ENCODE data around the gene DDX43.

DNA sequence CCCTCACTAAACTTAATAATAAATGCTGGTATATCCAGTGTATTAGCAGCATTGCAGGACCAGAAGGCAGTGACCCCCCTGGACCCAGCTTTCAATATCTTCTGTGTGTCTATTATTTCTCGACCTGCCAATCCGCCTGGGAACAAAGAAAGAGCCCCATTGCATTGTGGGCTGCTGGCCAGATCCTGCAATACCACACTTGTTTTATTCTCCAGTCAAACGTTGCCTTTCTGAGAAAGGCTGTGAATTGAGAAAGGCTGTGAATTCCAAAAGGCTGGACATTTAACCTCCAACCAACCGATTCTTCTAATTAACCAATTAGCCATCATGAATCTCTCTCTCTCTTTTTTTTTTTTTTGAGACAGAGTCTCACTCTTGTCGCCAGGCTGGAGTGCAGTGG, 65.4 kb downstream of the DDX43 start:
- TF ChIP-seq CTCF (IDR thresholded peaks at IDR 0.05; ENCODE audit: insufficient read depth, low read depth, low read length), result no peak
- TF ChIP-seq EZH2 (IDR thresholded peaks at IDR 0.05; ENCODE audit: insufficient read depth, low read length), result no peak

All from astrocyte (in vitro differentiated cells and primary cell).